HPDE6-E6E7 (cell line): Measurements from ENCODE around the gene TMEM248.
A peak's percentile ranks its signal among the peaks of the same experiment; 100 is the strongest.
"Not testable (repeated sequence)": the region's sequence is repeated elsewhere in the genome, so short reads cannot be mapped to it uniquely, and the experiment has no call there.

Experiments
- DNase-seq: peaks from one replicate; pipeline ENCODE4 v3.0.0; 2011; ENCODE audit warnings: missing footprints; ENCODE audit errors: extremely low spot score

Gene TMEM248

DNA sequence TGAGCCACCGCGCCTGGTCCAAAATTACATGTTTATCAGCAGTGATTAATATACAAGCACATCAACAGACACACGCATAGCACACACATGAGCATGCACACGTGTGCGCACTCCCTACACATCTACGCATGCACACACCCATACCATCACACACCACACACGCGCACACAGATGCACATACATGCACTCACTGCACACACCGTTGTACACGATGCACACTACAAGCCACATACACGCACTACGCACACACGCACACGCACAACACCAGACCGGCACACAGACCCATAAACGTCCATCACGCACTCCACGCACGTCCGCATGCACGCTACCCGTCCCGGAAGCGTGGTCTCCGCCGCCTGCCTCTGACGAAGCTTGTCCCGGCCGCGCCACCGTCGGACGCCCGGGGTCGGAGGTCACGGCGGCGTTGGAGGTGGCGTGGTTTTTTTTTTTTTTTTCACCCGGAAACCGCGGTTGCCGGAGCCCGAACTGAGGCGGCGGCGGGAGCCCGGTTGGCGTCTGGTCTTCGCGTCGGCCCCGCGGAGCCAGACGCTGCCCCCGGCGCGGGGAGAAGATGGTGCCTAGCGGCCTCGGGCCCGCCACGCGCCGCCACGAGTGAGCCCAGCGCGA lies at the start of gene TMEM248:
Gene TMEM248, plus strand, starts transcription at position 457 of the 627 bp plus-strand sequence. CDS start 20,641 bp downstream, outside the sequence.
- peak; percentile 45 for DNase-seq

DNA sequence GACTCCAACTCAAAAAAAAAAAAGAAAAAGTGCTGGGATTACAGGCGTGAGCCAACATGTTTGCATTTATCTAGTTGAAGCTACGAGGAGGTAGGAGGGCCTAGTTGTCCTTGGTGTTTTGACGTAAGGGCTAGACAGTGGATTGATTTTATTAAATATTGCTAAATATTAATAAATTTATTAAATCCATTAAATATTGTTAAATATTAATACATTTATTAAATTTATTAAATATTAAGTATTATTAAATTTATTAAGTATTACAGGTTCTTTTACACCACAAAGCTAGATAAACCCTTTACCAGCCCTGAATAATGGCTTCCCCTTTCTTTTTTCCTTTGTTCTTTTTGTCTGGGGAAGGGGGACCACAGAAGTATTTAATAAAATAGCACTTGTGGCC lies 47.5 kb upstream of the TMEM248 start:
- DNase-seq: no peak

DNA sequence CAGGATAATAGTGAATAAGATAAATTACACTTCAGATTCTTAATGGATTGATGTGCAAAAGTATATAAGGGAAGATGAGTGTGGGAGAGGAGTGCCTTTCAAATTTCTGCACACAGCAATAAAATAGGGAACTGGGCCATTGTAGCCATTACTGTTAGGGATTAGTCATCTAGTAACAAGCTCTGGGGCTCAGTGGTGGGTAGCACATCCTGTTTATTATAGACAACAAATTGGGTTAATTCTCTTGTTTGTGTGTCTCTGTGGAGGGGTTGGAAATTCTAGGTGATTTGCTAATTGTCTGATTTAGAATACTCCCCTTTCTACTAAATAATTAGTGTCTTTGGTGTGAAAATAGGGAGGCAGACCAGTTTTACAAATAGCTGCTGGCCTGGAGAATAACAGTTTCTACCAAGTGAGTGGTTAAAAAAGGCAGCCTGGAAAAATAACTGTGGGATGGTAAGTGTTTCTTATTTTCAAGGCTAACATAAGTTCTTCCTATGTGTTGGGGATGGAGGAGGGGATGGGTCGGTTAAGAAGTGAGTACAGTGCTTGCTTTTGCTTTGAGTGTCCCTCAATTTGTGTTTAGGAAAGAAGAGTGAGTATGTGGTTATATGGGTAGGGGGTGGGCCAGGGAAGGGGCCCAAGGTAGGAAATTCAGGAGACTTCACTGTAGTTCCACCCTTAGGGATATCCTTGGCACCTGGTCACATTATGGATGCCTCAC lies 43.3 kb upstream of the TMEM248 start:
- no peak for DNase-seq

DNA sequence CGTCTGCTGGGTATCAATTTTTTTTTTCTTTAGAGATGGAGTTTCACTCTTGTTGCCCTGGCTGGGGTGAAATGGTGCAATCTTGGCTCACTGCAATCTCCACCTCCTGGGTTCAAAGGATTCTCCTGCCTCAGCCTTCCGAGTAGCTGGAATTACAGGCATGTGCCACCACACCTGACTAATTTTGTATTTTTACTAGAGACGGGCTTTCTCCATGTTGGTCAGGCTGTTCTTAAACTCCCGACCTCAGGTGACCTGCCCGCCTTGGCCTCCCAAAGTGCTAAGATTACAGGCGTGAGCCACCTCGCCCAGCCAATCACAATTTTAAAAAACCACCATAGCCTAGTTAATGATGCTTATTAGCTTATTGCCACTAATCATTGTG lies 42.7 kb upstream of the TMEM248 start:
- DNase-seq: not testable (repeated sequence)

DNA sequence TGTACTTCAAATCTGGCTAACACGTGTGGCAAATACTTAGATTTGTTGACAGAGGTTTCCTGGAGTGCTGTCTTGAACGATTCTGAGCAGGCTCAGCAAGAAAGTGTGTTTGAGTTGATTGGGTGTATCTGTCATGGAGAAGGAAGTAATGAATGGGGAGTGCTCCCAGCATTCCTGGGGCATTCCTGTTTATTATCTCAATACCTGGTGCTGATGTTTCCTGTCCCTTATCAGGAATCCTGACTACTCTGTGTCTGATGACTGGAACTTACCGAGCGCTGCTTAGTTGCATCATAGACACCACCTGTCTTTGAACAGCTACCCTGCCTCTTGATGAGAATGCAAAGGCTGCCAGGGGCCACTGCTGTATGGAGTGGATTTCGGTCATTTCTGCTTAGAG lies 41.0 kb upstream of the TMEM248 start:
- DNase-seq: no peak

DNA sequence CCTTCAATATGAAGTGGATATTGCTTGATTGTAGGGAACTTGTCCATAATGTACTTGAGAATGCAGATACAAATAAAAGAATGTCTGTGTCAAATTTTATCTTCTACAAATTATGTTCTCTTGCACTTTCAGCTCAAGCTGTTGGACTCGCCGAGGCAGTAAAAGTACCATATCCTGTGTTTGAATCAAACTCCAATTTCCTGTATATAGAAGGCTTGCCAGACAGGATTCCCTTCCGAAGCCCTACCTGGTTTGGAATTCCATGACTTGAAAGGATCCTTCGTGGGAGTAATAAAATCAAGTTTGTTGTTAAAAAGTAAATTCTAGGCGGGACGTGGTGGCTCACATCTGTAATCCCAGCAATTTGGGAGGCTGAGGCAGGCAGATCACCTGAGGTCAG lies 40.4 kb upstream of the TMEM248 start:
- DNase-seq: not testable (repeated sequence)

DNA sequence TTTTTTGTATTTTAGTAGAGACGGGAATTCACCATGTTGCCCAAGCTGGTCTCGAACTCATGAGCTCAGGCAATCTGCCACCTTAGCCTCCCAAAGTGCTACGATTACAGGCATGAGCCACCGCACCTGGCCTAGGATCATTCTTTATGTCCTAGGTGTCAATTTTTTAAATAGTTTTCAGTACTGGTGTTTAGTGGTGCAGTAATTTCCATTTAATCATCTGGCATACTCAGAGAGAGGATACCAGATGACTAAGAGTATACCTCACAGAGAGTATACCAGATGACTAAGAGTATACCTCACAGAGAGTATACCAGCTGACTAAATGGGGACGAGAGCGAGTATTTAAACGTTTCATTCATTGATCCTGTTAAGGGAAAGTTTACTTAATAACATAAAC lies 37.3 kb upstream of the TMEM248 start:
- DNase-seq: no peak

- not testable (repeated sequence) for DNase-seq
These were observed 36.5 kb upstream of the TMEM248 start for GRCh38 chr7:66884556-66884955.

DNA sequence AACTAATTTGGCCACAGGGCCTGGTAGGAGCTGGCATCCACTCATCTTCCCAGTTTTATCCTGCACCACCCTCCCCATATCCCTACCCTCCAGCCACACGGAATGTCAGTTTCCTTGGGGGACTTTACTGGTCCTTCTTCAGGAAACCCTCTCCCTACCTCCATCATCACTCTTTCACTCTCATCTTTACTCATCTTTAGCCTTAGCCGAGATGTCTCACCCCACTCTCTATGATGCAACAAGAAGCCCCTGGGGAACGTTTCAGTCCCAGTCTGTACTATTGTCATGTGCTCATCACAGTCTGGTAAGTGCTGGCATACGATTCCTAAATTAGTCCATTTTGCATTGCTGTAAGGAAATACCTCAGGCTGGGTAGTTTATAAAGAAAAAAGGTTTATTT lies 34.9 kb upstream of the TMEM248 start:
- DNase-seq: no peak

- not testable (repeated sequence) for DNase-seq
These were observed 32.8 kb upstream of the TMEM248 start for GRCh38 chr7:66888223-66888622.

DNA sequence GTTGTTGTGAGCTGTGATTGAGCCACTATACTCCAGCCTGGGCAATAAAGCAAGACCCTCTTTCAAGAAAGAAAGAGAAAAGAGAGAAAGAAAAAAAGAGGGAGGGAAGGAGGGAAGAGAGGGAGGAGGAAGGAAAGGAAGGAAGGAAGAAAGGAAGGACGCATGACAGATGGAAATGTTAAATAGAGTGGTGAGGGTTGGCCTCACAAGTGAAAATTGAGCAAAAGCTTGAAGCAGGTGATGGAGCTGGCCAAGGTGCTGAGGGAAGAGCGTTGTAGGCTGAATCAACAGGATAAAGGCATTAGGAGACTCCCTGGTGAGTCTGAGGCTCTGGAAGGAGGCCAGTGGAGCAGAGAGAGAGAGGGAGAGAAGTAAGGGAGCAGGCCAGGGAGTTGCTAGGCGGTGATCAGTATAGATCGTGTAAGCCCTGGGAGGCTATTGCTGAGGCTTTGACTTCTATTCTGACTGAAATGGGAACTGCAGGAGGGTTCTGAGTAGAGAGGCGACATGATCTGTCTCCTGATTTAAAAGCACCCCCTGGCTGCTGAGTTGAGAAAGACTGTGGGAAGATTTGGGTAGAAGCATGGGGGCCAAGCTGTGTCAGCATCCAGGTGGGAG lies 26.5 kb upstream of the TMEM248 start:
- DNase-seq: no peak

- DNase-seq: no peak
These were observed 24.6 kb upstream of the TMEM248 start for GRCh38 chr7:66896441-66896840.

GRCh38 chr7:66899552-66900280 lies 21.3 kb upstream of the TMEM248 start:
- DNase-seq: no peak

DNA sequence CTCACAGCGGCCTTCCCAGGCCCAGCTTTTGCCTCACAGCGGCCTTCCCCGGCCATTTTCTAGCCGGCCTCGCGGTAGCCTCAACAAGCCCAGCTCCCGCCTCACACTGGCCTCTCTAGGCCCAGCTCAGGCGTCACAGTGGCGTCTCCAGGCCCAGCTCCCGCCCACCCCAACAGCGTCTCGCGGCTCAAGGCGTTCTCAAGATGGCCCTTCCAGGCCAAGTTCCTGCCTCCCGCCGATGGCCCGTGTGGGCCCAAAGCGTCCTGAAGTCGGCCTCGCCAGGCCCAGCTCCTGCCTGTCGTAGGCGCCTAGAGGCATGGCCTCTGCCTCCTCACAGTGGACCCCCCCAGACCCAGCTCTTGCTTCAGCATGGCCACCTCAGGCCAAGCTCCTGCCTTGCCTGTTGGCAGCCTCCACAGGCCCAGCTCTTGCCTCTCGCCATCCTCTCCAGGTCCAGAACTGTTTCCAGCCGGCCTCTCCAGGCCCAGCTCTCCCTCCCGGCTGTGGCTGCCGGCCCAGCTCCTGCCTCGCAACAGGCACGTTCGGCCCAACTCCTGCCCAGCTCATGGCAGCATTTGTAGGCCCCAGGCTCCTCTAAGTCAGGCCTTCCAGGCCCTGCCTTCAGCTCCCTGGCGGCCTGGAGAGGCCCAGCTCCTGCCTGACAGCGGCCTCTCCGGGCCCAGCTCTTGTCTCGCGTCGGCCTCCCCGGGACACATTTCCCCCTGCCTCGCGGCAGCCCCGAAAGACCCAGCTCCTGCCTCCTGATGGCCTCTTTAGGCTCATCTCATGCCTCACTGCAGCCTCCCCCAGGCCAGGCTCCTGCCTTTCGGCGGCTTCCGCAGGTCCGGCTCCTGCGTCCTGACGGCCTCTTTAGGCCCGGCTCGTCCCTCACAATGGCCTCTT lies 18.8 kb upstream of the TMEM248 start:
- DNase-seq: no peak

DNA sequence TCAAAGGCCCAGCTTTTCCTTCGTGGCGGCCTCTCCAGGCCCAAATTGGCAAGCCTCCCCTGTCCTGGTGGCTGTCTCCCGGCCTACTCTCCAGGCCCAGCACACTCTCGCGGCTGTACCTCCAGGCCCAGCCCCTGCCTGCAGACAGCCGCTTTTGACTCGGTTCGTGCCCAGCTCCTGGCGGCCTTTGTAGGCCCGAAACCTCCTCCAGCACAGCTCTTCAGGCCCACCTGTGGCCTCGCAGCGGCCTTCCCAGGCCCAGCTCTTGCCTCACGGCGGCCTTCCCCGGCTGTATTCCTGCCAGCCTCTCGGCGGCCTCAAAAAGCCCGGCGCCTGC lies 18.2 kb upstream of the TMEM248 start:
- no peak for DNase-seq

DNA sequence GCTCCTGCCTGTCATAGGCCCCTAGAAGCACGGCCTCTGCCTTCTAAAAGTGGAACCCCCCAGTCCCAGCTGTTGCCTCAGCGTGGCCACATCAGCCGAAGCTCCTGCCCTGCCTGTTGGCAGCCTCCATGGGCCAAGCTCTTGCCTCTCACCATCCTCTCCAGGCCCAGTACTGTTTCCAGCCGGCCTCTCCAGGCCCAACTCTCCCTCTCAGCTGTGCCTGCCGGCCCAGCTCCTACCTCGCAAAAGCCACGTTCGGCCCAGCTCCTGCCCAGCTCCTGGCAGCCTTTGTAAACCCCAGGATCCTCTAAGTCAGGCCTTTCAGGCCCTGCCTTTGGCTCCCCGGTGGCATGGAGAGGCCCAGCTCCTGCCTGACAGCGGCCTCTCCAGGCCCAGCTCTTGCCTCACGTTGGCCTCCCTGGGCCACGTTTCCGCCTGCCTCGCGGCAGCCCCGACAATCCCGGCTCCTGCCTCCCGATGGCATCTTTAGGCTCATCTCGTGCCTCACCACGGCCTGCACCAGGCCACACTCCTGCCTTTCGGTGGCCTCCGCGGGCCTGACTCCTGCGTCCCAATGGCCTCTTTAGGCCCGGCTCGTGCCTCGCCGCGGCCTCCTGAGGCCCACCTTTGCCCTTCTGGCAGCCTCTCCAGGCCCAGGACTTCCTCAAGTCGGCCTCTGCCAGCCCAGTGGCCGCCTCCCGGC lies 17.5 kb upstream of the TMEM248 start:
- DNase-seq: no peak

DNA sequence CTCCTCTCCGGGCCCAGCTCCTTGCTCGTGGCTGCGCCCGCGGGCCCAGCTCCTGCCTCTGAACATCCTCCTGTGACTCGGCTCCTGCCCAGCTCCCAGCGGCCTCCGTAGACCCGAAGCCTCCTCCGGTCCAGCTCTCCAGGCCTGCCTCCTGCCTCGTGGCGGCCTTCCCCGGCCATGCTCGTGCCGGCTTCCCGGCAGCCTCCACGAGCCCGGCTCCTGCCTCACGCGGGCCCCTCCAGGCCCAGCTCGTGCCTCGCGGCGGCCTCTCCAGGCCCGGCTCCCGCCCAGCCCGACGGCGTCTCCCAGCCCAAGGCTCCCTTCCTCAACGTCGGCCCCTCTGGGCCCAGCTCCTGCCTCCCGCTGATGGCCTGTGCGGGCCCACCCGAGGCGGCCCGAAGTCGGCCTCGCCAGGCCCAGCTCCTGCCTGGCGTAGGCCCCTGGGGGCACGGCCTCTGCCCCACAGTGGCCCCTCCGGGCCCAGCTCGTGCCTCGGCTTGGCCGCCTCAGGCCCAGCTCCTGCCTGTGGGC lies 16.9 kb upstream of the TMEM248 start:
- DNase-seq: no peak

DNA sequence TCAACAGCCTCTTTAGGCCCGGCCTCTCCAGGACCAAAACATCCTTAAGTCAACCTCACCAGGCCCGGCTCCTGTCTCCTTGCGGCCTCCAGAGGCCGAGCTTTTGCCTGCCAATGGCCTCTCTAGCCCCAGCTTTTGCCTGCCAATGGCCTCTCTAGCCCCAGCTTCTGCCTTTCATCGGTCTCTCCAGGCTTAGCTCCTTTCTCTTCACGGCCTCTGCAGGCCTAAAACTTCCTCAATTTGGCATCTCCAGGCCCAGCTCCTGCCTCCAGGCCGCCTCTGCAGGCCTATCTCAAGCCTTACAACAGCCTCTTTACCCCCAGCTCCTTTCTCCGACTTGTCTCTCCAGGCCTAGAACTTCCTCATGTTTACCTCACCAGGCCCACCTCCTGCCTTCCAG lies 15.7 kb upstream of the TMEM248 start:
- DNase-seq: no peak

DNA sequence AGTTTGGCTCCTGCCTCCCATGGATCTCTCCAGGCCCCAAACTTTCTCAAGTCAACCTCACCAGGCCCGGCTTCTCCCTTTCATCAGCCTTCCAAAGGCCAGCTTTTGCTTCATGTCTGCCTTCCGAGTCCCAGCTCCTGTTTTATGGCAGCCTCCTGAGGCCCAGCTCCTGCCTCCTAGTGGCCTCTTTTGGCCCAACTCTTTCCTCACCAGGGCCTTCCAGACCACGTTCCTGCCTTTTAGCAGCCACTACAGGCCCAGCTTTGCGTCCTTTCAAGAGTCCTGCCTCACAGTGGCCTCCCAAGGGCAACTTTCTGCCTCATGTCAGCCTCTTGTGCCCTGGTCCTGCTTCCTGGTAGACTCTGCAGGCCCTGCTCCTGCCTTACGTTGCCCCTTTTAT lies 15.3 kb upstream of the TMEM248 start:
- no peak for DNase-seq

DNA sequence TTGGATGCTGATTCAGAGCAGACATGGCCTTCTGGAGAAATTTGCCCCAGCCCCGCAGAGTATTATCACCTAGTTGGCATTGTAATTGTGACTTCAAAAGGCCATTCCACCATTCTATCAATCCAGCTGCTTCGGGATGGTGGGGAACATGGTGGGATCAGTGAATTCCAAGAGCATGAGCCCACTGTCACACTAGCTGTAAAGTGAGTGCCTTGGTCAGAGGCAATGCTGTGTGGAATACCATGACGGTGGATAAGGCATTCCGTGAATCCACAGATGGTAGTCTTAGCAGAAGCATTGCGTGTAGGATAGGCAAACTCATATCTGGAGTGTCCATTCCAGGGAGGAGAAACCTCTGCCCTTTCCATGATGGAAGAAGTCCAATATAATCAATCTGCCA lies 13.3 kb upstream of the TMEM248 start:
- DNase-seq: no peak

GRCh38 chr7:66908598-66908997 lies 12.4 kb upstream of the TMEM248 start:
- DNase-seq: not testable (repeated sequence)
